HG02870 (cell line): ENCODE results near the gene RPL38.

ENCODE experiments used
- ATAC-seq: cut with Tn5 transposase; IDR thresholded peaks from one replicate; pipeline ENCODE4 v1.9.1; 2021; ENCODE audit warnings: mild to moderate bottlenecking, moderate library complexity; ENCODE audit not compliant: unreplicated experiment

Gene RPL38

DNA sequence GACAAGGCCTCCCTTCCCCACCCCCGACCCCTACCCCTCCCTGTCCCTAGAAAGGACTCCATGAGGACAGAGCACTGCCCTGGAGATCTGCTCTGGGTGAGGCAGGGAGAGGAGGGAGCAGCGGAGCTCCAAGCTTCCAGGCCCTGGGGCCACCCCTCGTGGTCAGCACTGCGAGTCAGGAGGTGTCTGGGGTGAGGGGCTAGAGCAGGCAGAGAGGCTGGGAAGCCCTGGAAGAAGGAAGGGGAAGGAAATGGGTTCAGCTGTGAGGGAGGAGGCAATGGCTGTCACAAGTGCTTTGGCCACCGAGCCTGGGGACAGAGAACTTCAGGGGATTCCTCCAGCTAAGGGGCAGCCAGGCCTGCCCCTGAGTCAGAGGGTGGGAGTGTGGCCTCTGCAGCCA, 42.4 kb downstream of the RPL38 start:
- no peak for ATAC-seq

DNA sequence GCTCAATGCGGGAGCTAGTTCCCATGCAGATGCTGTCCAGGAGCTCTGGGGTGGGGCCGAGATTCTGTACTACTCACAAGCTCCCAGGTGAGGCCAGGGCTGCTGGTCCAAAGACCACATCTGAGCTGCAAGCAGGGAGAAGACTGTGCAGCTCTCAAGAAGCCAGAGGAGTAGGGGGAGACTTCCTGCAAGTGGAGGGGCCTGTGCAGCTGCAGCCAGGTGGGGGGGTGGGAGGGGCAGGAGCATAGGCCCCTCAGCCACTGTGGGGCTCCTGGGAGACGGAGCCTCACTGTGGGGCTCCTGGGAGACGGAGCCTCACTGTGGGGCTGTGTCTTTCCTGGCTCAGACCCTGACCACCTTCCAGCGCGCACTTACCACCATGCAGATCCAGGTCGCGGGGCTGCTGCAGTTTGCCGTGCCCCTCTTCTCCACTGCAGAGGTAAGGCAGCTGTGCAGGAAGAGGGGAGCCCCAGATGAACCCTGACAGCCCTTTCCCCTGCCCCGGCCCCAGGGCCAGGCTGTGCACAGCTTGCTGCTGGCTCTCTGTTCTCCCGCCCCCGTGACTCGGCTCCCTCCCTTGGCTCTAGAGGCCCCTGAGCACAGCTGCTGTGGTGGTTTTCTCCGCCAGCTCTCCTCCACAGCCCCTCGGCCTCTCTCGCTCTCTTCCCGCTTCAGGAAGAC, 46.3 kb downstream of the RPL38 start:
- ATAC-seq = no peak

DNA sequence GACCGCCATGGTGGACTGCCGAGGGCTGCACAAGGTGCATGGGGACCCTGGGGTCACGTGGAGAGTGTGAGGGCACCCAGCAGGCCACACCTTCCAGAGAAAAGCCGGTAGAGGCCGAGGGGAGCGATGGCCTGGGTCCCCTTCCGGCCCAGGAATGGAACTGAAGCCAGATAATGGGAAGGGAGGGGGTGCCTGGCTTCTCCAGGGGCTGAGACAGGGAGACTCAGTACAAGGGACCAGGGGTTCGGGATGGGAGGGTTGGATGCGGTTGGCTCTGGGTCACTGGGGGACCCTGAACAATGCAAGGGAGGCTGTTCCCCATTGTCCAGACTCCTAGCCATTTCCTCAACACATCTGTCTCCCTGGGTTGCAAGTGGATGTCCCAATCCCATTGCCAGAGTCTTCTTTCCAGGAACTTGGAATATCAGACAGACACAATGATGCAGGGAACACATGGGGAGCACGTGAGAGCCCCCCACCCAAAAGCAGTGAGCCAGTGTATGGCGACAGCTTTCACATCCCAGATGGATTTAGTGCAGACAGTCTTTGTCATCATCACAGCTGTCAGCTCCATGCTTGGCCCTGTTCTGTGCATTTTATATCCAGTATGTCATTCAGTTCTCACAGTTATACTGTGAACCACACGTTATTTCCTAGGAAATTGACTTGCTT, 47.0 kb downstream of the RPL38 start:
- no peak for ATAC-seq

DNA sequence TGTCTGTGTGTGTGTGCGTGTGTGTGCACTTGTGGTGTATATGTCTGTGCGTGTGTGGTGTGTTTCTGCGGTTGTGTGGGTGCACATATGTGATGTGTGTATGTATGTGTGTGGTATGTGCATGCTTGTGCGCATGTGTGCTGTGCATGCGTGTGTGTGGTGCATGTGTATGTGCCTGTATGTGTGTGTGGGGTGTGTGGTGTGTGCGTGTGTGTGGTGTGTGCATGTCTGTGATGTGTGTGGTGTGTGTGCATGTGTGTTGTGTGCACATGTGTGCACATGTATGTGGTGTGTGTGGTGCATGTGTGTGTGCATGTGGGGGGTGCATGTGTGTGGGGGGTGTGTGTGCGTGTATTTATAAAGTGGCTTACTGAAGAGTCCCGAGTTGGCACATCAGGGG, 47.6 kb downstream of the RPL38 start:
- ATAC-seq = no peak

DNA sequence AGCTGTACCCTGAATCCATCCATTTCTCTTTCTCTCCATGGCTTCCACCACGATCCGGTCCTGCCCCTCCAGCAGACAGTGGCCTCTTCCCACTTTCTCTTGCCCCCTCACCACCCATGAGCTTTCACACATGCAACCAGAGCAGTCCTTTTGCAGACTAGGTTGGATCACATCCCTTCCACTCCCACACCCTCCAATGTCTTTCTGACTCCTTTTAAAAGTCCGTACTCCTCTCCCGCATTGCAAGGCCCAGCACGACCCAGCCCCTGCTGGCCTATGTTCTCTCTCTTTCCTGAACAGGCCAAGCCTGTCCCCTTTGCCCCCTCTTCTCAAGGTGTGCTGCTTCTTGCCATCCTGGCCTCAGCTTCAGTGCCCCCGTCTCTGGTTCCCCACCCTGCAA, 48.1 kb downstream of the RPL38 start:
- no peak for ATAC-seq

DNA sequence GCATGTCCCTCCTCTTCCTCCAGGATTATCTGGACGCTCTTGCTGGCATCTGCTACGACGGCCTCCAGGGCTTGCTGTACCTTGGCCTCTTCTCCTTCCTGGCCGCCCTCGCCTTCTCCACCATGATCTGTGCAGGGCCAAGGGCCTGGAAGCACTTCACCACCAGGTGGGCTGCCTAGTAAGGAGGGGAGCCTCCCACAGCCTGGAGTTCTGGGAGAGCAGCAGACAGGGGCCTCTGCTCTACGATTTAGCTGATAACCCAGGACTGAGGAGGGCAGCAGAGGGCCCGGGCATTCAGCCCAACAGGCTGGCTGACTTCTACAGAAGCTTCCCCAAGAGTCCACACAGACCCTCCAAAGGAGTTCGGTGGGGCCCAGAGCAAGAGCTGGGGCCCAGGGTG, 48.7 kb downstream of the RPL38 start:
- no peak for ATAC-seq

DNA sequence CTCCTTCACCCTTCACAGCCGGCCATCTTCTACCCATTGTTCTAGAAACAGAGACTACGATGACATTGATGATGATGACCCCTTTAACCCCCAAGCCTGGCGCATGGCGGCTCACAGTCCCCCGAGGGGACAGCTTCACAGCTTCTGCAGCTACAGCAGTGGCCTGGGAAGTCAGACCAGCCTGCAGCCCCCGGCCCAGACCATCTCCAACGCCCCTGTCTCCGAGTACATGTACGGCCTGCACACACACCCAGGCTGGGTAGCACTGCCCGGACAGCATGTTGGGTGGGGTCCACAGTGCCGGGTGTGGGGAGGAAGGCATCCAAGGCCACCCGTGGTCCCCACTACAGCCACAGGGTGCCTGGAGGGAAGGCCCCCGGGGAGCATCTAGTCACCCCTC, 49.6 kb downstream of the RPL38 start:
- no peak for ATAC-seq

DNA sequence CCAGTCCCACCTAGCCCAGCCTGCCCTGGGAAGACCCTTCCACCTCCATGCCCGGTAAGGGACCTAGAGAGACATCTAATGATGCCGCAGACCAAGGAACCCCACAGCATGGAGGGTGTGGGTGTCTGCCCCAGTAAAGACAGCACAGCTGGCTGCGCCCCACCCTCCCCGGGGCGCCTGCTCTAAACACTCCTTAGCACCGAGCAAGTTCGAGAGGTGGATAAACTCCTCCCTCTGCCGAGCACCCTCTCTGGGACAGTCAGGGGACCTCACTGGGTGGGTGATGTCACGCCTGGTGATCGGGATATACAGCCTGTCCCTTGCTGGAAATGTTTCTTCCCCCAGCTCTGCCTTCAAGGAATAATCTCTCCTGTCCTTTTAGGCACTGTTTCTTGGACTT, 53.8 kb downstream of the RPL38 start:
- ATAC-seq = no peak

DNA sequence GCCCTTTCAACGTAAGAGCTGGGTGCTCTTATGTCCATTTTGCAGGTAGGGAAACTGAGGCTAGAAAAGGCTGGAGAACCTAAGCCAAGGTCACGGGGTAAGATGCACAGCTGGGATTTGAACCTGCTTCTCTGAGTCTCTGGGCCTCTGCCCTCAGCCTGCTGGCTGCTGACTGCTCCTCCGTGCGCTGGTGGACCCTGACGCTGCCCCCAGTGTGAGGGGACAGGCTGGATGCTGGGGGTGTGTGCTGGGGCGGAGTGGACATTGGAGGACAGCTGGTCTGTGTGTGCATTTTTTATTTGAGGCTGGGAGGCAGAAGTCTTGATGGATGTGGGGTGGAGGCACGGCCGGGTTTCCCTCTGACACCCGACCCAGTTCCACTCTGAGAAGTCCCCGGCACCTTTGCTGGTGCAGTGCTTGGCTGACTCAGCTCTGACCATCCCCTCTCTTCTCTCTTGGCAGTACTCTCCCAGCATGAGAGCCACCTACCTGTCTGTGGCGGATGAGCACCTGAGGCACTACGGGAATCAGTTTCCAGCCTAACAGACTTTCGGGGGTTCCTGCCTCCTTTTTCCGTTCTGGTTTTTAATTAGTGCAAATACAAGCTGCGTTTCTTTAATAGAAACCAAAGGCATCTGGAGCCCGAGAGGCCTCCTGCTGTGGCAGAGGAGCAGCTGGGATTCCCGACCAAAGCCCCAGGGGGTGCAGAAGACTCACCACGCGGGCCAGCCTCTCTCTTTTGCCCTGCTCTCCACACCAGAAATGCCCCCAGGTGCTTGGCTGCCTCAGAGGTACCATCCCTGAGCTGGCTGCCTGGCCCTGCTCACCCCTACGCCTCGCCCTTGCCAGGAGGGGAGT, 56.4 kb downstream of the RPL38 start:
- no peak for ATAC-seq
